ENCODE results near the gene PRELID3B.
"Not testable (repeated sequence)": the region's sequence is repeated elsewhere in the genome, so short reads cannot be mapped to it uniquely, and the experiment has no call there.

Gene PRELID3B

DNA sequence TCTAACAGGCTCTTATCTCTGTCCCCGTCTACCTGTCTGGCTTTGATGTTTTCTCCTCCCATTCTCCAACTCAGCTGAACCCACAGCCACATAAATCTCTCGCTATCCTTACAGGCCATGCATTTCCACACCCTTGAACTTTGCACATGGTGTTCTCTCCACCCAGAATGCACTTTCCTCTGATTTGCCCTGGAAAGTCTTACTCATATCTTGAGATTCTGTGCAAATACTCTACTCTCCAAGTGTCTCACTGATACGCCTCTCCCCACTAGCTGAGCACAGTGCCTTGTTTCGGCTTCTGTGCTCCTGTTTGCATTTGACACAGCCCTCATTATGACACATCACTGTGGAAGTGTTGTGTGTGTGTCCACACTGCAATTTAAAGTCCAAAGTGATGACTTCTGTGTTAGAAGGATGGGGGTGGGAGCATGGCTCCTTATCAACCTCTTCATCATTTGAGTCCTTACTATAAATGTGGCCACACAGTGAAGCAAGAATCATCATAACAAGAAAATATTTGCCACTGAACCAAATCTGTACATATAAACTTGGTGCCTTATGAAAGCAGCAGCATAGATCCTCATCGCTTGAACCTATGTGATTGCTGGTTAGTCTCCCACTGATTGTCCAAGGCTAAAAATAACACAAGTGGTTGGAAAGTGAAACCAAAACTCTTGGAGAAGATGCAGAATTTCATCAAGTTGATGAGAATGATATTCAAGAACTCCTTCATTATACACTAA, 5.5 kb upstream of the PRELID3B start:
- no peak for DNase-seq

DNA sequence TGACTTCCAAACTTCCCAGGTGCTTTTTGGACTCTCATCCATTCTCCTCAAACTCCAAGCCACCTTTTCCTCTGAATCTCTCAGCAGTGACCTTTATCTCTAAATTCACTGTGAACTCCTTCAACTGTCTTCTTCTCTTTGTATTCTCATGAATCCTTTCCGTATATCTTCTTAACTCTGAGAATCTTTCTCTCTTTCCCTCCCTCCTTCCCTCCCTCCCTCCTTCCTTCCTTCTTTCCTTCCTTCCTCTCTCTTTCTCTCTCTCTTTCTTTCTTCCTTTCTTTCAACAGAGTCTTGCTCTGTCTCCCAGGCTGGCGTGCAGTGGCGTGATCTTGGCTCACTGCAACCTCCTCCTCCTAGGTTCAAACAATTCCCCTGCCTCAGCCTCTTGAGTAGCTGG, 4.3 kb upstream of the PRELID3B start:
- no peak for DNase-seq

DNA sequence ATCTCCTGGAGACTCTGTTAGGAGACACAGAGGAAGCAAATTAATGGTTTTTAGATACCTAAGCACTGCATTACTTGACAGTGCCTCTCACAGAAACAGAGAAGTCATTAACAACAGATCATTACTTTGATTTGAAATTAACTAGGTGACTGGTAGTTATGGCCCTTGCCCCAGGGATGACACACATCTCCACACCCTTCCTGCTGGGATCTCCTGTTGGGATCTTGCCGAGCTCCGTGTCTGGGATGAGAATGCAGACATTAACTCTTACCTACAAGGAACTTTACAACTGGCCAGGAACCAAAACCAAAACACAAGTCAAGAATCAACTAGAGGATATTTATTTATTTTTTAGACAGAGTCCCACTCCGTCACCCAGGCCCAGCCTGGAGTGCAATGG, 2.2 kb upstream of the PRELID3B start:
- DNase-seq = no peak

DNA sequence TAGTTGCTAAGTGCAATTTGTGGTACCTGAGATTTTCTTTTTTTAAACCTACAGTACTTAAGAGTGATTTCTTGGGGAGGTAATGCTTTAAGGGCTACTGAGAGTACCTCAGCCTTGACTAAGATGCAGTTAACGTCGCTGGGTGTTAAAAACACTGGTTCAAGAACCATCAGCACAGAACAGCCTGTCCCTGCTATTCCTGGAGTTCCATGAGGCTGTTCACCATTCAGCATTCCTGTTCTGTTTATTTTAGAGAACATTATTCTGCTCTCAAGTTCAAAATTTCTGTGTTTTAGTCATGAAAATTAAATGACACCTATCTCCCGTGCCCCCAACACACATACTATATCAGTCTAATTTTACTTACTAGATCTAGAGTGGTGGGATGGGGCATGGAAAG, 1.7 kb upstream of the PRELID3B start:
- DNase-seq = no peak

DNA sequence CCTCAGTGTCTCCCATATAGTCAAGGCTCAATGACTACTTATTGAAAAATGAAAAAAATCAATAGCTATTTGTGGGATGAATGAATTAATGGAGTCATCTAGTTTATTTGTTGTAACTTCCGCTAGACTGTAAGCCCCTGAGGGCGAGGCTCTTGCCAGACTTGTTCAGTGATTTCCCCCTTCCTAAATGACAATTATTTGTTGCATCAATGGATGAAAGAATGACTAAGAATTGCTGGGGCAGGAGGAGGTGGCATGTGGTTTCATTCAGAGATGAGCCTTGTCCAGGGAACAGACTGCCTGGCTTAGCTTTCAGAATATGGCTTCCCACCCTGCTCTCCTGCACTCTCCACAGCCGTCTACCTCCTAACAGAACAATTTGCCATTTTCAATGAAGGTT, 1.1 kb upstream of the PRELID3B start:
- peak; percentile 37 for DNase-seq

DNA sequence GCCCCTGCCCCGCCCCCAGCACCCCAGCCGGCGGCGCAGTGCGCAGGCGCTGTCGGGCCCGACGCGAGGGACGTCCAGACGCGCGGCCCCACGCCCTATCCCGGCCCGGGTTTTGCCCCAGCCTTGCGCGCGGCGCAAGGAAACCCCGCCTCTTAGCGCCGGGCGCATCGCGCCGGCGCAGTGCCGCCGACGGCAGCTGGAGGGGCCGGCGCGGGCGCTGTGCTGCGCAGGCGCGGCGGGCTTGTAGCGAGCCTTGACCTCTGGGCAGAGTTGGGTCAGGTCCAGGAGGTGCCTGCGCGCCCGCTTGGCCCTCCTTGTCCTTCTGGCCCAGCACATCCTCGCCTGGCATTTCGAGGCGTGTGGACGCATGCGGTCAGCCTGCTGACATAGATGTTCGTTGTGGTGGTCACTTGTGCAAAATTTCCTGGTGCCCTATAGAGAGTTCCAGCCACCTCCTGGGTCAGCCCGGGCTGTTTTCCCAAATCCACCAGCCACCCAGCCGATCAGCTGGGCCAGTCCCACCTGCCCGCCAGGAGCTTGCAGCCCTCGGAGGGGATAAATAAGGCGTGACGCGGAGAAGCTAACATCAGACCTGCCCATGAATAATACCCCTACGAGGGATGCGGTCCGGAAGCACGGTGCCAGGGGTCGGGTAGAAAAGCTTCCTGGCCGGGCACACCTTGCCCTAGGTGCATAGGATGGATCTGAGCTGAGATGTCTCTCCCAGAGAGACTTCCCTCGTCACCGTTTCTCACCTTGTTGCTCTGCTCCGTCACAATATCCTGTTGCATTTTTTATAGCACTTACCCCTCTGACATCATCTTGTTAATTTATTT, 428 bp upstream of the PRELID3B start:
- DNase-seq = peak; percentile 96

DNA sequence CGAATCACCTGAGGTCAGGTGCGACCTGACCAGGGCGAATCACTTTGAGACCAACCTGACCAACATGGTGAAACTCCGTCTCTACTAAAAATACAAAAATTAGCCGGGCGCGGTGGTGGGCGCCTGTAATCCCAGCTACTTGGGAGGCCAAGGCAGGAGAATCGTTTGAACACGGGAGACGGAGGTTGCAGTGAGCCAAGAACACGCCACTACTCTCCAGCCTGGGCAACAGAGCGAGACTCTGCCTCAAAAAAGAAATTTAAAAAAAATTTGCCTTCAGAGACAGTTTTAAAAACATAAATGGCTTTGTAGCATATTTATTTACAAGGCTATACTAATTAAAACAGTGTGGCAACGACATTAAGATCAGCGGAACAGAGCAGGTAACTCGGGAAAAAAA, 1.1 kb downstream of the PRELID3B start:
- DNase-seq = not testable (repeated sequence)

DNA sequence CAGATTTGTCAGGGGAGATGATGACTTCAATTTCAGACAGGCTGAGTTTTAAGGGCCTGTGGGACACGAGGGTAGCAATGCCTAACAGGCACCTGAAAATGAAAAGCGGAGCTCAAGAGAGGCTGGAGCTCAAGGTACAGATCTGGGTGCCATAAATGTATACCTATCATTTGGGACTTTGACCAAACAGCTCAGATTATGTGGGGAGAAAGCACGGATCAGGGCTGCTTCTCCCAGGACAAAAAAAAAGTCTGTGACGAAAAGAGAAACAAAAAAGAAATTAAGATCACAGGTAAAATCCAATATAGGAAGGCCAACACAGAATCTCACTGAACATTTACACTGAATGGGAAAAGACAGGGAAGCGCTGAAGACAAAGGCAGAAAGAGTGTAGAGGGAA, 1.9 kb downstream of the PRELID3B start:
- DNase-seq = no peak

DNA sequence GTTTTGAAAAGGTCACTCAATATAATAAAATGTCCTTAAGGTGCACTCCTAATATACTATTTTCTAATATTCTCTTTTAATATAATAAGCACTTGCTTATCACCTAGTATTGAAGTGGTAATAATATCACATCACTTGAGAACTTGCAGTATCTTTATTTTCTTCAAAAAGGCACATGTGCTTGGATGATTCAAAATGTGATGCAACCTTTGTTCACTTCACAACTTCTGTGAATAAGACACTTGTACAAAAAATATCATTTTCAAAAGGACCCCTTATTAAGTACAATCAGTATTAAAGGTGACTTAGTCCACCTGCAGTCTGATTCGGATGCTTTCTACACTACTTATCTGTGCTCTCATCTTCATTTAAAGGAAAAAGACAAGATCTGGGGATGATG, 3.4 kb downstream of the PRELID3B start:
- DNase-seq = no peak

DNA sequence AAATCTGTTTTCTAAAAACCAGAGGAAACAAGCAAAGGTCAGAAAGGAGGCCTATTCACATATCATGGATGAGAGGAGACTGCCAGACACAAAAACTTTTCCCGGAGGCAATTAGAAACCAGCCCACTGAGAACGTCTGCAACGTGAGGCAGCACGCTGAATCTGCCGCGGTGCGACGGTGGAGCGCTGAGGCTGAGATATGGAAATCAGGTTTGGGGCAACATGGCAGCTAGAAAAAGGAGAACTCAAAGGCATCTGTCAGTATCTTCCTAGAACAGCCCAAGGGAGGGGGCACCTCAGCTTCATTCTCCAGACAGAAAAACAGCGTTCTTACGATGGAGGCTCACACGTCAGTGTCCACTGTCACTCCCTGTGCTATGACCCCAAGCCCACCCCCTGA, 5.2 kb downstream of the PRELID3B start:
- DNase-seq = no peak

DNA sequence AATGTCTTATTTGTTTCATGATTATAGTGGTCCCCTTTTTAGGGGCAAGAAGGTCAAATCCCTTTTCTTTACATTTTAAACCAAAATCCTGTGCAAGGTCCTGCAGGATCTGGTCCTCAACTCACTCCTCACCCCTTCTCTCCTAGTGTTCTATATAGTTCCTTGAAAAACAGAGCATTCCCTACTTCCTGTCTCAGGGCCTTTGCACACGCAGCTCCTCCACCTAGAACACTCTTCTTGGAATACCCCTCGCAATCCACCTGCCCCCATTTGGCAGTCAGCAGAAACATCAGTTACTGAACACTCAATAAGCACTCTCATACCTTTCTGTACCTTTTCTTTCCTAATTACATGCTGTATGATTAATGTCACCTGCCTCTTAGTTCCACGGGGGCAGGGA, 7.2 kb downstream of the PRELID3B start:
- DNase-seq = no peak

DNA sequence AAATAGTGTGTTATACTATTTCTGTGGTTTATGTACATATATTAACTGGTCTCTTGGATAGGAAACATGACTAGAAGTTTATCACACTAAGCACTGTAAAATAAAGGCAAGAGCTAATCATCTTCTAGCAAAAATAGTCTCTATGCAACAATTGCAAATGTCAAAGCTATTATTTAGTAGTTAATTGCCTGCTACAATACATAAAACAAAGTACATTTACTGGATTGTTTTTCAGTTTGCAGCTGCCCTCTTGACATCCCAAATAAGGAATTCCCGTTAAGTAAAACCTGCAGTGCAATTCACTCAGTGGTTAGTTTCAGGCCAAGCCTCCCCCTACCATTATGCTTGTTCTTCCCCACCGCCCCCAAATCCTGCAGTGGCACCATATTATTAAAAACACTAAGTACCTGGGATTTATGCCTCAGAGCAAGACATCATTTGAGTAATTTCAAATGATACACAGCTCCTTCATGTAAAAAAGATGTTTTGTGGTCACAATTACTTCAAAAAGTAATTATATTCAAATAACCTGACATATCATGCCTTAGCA, 8.9 kb downstream of the PRELID3B start:
- no peak for DNase-seq

DNA sequence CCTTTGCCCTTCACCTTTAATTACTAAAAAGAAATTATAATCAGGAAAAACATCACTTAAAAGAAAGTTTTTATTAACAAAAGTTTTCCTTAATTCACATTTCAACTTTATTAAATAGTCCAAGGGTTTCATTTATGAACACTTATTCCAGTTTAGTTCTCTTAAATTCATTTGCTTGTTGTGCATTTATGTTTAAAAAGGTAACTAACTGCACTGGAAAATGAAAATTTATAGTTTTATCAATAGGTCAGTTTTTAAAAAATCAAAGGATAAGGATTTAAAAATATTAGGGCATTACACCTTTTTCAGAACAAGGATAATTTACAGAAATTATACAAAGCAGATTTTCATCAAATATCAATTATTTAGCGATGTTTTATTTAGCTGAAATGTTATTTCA, 9.5 kb downstream of the PRELID3B start:
- DNase-seq = no peak

DNA sequence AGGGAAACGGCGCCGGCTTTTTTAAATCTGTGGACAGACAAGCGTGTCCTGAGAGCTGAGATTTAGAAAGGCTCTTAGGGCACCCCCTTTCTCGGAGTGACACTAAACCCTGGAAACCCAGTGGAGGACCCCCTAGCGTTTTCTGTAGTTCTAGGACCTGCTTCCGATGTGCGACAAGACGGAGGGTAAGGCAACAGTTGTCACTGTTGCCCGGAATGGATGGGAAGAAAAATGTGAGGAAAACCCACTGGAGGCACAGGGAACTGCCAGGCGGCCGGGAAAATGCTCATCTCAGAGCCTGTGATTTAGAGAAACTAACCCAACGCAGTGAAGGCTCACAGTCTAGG, 9.9 kb downstream of the PRELID3B start:
- DNase-seq = no peak

DNA sequence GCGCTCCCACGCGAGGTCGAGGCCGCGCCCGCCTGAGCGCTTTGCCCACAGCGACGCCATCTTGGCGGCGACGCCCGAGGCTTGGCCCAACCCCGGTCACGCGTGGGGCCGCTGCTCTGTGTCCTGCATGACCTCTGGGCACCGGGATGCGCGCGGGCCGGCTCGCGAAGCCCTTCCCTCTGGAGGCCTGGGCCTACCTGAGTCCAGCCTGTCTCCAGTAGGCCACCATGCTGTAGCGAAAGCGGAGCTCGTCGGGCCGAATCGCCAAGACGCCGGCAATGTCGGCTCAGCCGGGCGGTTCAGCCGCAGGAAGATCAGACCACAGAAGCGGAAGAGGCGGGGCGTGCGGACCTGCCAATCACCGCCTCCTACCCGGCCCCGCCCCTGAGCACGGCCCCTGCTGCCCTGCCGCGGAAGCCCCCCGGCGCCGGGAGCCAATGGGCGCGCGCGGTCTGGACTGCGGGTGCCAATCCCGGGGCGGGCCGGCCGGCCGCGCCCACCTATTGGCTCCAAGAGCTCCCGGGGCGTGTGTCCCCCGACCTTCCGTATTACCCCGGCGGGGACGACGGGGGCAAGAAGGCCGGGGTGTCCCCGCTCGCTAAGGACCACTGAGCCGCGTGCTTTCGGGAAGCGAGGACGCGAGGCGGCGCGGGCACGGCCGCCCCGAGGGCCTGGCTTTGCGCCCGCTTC, 10.4 kb downstream of the PRELID3B start, which contains the start of gene ATP5F1E:
Gene ATP5F1E (minus strand): TSS at position 313 of the 690 bp plus-strand sequence. CDS start 84 bp downstream, at position 229.
- peak; percentile 98 for DNase-seq

DNA sequence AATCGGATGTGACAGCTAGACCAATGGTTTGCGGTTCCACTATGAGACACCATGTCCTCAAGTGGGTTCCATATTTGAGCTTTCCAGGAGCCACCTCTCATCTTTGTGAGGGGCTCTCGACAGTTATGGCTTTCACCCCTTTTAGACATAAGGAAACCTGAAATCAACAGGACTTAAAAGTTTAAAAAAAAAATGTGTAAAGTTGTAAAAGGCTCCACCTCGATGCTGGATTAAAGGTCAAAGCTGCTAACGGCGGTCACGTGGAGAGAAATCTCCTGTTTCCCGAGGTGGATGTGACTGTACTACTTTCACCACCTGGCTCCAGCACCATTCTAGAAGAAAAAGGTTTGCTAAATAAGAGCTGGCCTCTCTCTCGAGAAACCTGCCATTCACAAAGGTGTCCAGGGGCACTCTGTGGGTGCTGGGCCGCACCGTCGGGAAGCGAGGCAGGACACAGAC, 11.0 kb downstream of the PRELID3B start:
- peak; percentile 28 for DNase-seq

DNA sequence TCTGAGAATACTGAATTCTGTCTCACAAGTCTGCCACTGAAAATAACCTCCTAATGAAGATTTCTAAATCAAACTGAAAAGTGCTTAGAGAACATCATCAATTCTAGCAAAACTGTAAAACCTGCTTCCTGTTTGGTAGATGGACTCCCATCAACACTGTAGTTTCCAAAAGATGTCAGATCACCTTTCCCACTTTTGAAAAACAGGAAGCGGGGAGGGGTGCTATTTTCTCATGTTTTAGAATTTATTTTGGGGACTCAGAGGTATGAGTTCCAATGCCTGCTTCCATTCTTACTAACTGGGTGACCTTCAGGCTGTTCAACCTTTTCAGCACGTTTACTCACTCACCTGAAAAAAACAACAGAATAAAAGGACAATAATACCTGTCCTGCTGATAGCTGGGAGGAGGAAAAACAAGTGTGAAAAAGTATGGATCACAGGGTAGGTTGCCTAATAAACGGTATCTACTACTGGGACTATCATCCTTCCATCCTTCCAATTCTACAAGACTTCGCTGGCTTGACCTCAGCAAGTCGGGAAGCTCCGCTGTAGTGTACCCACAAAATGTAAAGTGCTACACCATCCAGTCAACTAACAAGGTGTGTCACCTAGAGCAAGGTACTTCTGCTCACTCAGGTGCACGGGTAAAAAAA, 11.5 kb downstream of the PRELID3B start:
- DNase-seq = no peak

DNA sequence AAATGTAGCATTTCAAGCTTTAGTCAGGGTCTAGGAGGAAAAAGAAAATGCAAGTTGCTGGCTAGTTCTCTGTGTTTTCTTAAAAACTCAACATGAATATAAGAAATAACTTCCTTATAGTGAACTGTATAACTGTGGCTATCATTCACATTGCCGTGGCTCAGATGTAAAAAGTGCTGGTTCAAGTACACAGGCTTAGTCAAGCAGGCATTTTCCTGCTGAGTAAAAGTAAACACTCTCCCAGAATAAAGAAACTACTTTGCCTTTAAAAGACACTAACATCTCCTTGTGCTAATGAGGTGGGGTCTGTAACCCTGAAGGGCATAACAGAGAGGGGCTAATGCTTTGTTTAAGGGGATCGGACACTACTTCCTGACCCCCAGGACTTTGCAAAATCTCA, 13.8 kb downstream of the PRELID3B start:
- DNase-seq = no peak

DNA sequence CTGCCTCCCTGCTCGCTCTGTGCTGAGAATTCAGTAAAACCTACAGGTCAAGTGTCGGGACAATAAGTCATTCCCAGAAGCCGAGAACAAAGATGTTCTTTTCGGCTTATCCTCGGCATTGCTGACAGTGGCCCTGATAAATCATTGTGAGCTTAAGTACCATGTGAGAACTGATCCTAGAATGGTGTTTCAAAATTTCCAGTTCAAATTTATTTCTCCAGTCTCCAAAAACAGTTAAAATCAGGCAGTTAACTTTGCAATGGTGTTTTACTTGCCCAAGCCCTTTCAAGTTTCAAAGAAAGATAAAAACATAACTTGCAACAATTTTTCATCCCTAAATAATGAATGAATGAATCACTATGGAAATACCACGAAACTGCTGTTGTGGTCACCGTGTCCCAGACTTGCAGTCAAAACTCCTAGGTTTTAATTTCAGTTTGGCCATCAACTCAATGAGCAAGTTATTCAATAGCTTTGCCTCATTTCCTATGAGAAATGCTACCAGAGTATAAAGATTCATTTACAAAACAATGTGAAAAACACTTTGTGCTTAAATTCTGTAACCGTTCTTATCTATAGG, 14.8 kb downstream of the PRELID3B start:
- no peak for DNase-seq

DNA sequence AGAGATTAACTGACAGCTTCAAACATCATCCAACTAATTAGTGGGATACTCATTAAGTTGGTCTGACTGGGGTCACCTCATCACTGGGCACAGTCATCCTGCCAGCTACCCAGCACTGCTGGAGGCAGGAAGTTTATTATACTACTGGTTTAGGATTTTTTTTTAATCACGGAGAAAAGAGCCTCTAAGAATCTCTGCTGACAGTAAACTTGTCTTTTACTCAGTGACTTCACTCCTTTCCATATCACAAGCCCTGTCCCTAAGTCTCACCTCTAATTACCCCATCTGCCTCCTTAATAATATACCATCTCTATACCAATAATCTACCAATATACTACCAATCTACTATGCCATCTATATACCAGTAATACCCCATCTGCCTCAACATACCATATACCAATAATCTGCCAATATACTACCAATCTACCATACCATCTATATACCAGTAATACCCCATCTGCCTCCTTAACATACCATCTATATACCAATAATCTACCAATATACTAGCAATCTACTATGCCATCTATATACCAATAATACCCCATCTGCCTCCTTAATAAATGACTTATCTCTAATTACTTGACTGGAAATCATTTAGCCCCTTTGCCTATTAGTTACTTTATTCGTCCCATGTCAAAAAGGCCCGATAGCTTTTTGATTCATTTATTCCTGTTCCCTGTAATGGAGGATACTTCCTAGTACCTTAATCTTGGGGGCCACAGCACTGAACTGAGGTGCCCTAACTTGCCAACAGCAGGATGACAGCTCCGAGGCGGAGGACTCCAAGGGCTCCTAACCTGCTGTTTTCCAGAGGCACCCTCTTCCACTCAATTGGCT, 15.5 kb downstream of the PRELID3B start:
- no peak for DNase-seq

DNA sequence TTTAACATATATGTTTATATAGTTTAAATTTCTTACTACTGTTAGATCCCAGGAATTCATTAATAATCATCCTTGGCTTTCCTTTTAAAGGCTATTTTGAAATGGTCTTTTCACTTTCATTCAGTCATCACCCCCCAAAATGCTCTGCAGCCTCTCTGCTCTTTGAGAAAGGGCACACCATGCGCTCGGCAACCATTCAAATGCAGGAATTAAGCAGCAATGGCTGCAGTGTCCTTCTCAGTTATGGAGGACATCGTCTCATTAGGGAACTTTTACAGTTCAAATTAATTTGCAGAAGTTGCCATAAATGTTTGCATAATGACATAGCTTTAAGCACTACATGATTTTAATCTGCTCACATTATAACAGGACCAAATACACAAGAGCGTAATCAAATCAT, 17.1 kb downstream of the PRELID3B start:
- no peak for DNase-seq

All from eye (tissue), 1 donor.